ENCODE results near the gene SLC25A10. TPM values are rescaled to one million over a fixed set of nuclear protein-coding genes. Genes with fewer than 3 reads are reported as not detected.

Gene SLC25A10
- polyA plus RNA-seq, 6 donors from 2014 or later = 0.92 to 5.0 (median 2.3) TPM; not detected in 1

Other genes starting within 250 kb of the SLC25A10 start
- 1,000 to 10,000 TPM in 1 of 6 donors, 100 to 1,000 TPM in 5; 664 to 1,094 (median 872) TPM for gene ACTG1, start 199.5 kb upstream of the SLC25A10 start, polyA plus RNA-seq (ENCODE audit: low read depth in 6 of 6)
- gene FSCN2, start 183.9 kb upstream of the SLC25A10 start, polyA plus RNA-seq (ENCODE audit: low read depth in 6 of 6) = under 1 TPM in 5 of 6 donors, not detected in 1; 0.17 to 0.59 (median 0.39) TPM
- gene FAAP100, start 159.9 kb upstream of the SLC25A10 start, polyA plus RNA-seq (ENCODE audit: low read depth in 6 of 6) = 10 to 100 TPM; 12.5 to 31.2 (median 15.1) TPM
- 10 to 100 TPM; 49.2 to 76.6 (median 57.7) TPM for gene NPLOC4, start 75.2 kb upstream of the SLC25A10 start, polyA plus RNA-seq (ENCODE audit: low read depth in 6 of 6)
- gene TSPAN10, start 75.1 kb upstream of the SLC25A10 start, polyA plus RNA-seq (ENCODE audit: low read depth in 6 of 6) = under 1 TPM in 5 of 6 donors, not detected in 1; 0.34 to 0.92 (median 0.86) TPM
- 10 to 100 TPM in 1 of 6 donors, 1 to 10 TPM in 5; 2.1 to 16.1 (median 5.1) TPM for gene PDE6G, start 55.7 kb upstream of the SLC25A10 start, polyA plus RNA-seq (ENCODE audit: low read depth in 6 of 6)
- 10 to 100 TPM; 63.9 to 77.5 (median 69.6) TPM for gene OXLD1, start 45.7 kb upstream of the SLC25A10 start, polyA plus RNA-seq (ENCODE audit: low read depth in 6 of 6)
- 10 to 100 TPM in 4 of 6 donors, 1 to 10 TPM in 2; 3.2 to 29.4 (median 12.3) TPM for gene CCDC137, start 45.5 kb upstream of the SLC25A10 start, polyA plus RNA-seq (ENCODE audit: low read depth in 6 of 6)
- 100 to 1,000 TPM in 1 of 6 donors, 10 to 100 TPM in 5; 32.8 to 101 (median 37.6) TPM for gene ARL16, start 28.5 kb upstream of the SLC25A10 start, polyA plus RNA-seq (ENCODE audit: low read depth in 6 of 6)
- gene HGS, start 28.3 kb upstream of the SLC25A10 start, polyA plus RNA-seq (ENCODE audit: low read depth in 6 of 6) = 10 to 100 TPM; 11.3 to 47.6 (median 21.7) TPM
- 10 to 100 TPM; 33.7 to 51.6 (median 42.3) TPM for gene MRPL12, start 8.9 kb upstream of the SLC25A10 start, polyA plus RNA-seq (ENCODE audit: low read depth in 6 of 6)
- gene GCGR, start 91.9 kb downstream of the SLC25A10 start, polyA plus RNA-seq (ENCODE audit: low read depth in 6 of 6) = not detected
- gene MCRIP1, start 121.0 kb downstream of the SLC25A10 start, polyA plus RNA-seq (ENCODE audit: low read depth in 6 of 6) = 100 to 1,000 TPM in 1 of 6 donors, 10 to 100 TPM in 5; 66.2 to 114 (median 77.4) TPM
- under 1 TPM in 2 of 6 donors, not detected in 4; 0.18 to 0.64 TPM for gene PPP1R27, start 122.8 kb downstream of the SLC25A10 start, polyA plus RNA-seq (ENCODE audit: low read depth in 6 of 6)
- 100 to 1,000 TPM; 139 to 192 (median 158) TPM for gene P4HB, start 148.3 kb downstream of the SLC25A10 start, polyA plus RNA-seq (ENCODE audit: low read depth in 6 of 6)
- gene ARHGDIA, start 159.1 kb downstream of the SLC25A10 start, polyA plus RNA-seq (ENCODE audit: low read depth in 6 of 6) = 100 to 1,000 TPM in 1 of 6 donors, 10 to 100 TPM in 5; 42.9 to 116 (median 78.3) TPM
- gene ALYREF, start 179.3 kb downstream of the SLC25A10 start, polyA plus RNA-seq (ENCODE audit: low read depth in 6 of 6) = 10 to 100 TPM; 25.5 to 53.9 (median 41.7) TPM
- 100 to 1,000 TPM; 208 to 260 (median 218) TPM for gene ANAPC11, start 179.4 kb downstream of the SLC25A10 start, polyA plus RNA-seq (ENCODE audit: low read depth in 6 of 6)
- under 1 TPM in 1 of 6 donors, not detected in 5; 0.24 TPM for gene NPB, start 190.0 kb downstream of the SLC25A10 start, polyA plus RNA-seq (ENCODE audit: low read depth in 6 of 6)
- 10 to 100 TPM; 19.0 to 28.4 (median 21.2) TPM for gene PCYT2, start 199.1 kb downstream of the SLC25A10 start, polyA plus RNA-seq (ENCODE audit: low read depth in 6 of 6)
- gene SIRT7, start 205.9 kb downstream of the SLC25A10 start, polyA plus RNA-seq (ENCODE audit: low read depth in 6 of 6) = 10 to 100 TPM; 23.6 to 41.3 (median 30.6) TPM
- 1 to 10 TPM; 3.4 to 6.7 (median 4.7) TPM for gene MAFG, start 215.5 kb downstream of the SLC25A10 start, polyA plus RNA-seq (ENCODE audit: low read depth in 6 of 6)
- 1 to 10 TPM; 1.6 to 4.5 (median 2.2) TPM for gene PYCR1, start 225.0 kb downstream of the SLC25A10 start, polyA plus RNA-seq (ENCODE audit: low read depth in 6 of 6)
- gene MYADML2, start 234.9 kb downstream of the SLC25A10 start, polyA plus RNA-seq (ENCODE audit: low read depth in 6 of 6) = not detected
- gene NOTUM, start 248.9 kb downstream of the SLC25A10 start, polyA plus RNA-seq (ENCODE audit: low read depth in 6 of 6) = not detected